GM19035 (cell line): ENCODE measurements around the gene GGA2.

ENCODE experiments used
- ATAC-seq: cut with Tn5 transposase; IDR thresholded peaks from one replicate; pipeline ENCODE4 v1.9.1; 2021; ENCODE audit not compliant: unreplicated experiment

The GGA2 gene

DNA sequence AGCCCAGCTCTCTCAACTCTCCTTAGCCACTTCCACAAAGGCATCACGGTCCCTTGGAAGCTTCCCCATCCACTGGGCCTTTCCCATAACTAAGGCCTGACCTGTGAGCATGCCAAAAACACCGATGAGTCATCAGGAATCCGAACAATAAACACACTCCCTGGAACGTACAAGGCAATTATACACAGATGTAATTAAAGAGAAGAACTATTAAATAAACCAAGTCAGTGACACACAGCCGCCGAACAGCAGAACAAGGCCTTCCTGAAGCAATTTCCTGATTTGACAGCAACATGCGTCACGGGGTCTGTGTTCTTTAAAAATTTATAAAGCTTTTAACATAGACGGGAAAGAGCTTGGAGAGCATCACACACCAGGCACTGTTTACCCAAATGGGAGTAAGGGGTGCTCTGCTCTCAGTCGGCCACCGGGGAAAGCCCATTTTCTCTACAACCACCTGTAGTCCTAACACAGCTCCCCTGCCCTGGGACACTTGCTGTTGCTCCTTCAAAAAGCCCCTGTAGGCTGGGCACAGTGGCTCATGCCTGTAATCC lies 86.7 kb downstream of the GGA2 start:
- no peak for ATAC-seq

GRCh38 chr16:23420011-23420410 lies 90.3 kb downstream of the GGA2 start:
- ATAC-seq, result no peak

DNA sequence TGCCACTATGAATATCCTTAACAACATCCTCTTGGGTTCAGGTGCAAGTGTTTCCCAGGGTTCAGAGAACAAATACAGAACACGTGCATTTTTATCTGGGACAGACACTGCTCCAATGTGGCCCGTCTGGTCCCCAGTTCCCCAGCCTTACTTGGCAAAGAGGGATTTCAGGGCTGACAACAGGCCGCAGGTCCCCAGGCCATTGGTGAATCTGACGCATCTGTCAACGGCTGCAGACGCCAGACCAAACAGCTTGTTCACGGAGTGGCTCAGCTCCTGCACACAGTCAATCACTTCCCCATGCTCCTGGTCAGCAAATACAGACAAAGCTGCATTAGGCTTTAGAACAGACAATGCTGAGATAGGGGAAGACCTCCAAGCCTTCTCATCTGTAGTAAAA lies 93.5 kb downstream of the GGA2 start:
- ATAC-seq, result no peak

DNA sequence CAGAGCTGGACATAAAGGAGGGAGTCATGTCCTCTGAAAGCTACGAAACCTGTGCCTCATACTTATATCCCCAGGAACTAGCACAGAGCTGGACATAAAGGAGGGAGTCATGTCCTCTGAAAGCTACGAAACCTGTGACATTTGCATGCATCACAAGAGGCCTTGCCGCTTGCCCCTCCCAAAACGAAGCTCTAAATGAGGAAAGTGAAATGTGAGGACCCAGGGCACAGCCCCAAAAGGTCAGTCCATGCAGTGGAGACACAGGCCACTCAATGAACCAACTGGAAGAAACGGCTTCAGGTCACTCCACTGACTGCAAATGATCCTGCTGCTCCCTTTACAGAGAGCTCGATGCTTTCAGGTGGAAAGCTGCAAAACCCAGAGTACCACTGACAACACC lies 95.6 kb downstream of the GGA2 start:
- ATAC-seq, result no peak
